ENCODE measurements around the gene EPN2.

The EPN2 gene

DNA sequence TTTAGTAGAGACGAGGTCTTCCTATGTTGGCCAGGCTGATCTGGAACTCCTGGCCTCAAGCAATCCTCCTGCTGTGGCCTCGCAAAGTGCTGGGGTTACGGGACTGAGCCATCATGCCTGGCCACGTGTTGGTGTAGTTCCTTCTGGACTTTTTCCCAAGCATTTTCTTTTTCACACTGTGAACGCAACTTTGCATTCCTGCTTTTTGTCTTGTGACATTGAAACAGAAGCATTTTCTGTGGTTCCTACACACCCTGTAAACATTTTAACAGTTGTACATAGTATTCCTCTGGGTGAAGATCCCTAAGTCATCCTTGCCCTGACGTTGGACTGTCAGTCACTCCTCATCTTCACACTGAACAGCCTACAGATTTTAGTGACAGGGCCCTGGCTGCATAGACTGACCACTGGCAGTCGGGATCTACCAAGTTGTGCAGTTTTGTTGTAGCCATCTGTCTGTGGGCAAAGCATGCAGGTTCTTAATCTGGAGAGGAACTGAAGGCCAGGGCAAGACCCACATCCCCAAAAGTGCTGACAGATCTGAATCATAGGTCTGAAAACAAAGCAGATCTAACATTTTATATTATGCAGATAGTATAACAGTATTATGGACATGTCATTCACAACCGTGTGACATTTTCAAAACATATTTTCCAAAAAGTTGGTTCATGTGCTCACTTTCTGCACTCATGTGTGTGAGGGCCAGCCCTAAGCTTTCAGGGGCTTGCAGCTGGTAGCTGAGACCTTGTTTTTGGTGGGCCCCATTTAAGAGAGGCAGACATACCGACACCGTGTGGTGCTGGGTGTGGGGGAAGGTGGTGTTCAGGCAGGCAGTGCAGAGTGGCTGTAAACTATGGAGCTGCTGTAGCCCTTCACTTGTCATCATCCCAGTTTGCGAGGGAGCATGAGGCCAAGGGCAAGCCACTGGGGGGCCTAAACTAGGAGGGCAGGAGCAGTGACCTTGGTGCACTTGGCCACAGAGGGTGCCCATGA, 59.9 kb downstream of the EPN2 start:
- no peak for DNase-seq

DNA sequence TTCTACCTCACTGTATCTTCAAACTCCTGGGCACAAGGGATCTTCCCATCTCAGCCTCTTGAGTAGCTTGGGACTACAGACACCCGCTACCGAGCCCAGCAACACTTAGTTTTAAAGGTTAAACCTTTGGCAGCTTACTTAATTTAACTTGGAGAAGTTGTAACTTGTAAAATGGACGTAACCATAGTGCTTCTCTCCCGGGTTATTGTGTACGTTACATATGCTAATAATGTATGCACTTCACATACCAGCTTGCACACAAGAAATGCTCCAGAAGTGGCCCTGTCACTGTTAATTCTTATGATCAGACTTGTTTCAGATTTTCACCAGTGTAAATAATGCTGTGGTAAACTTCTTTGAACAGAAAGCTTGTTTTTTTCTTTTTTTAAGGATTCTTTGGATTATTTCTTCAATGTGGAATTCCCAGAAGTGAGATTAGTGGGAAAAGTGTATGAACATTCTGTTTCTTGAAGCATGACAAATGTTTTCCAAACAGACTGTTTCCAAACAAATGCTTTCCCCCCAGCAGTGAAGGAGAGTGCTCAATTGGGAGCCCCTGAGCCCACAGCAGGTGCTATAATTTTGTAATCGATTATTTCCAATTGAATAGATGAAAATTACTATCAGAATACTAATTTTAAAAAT, 61.5 kb downstream of the EPN2 start:
- DNase-seq, result no peak

DNA sequence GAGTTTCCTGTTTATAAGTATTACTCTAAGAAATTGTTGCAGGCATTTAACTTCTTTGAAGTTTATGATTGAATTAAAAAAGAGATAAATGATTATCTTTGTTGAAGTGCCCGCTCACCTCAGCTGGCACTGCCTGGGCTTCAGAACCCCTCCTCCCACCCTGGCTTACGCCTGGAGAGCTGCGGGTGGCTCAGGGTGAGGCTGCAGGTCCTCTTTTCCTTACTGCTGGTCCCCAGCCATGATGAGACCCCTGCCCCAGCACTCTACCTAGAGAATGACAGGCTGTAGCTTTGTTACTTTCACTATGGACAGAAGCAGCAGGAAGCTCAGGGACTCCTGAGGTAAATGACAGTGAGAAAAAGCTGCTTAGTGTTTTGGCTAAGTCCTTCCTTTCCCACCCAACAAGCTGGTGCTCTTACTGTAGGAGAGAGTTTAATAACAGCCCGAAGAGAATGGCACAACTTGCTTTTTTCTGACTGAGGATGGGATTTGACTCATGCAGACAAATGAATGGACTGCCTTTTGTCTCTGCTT, 62.1 kb downstream of the EPN2 start:
- DNase-seq, result no peak

DNA sequence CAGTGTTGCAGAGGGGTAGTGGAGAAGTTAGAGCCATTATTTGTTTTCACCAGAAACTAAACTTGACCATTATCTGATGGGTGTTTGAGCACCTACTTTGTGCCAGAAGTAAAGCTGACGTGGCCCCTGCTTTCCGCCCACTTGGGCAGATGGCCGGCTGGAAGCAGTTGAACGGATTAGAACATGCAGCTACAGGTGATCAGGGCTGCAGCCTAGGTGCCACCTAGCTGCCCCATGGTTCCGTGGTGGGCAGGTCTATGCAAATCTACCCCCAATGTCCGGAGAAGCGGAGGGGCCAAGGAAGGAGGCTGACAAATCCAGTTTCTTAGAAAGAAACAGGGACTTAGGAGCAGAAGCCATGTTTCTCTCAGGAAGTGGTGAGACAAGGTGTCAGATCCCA, 62.7 kb downstream of the EPN2 start:
- no peak for DNase-seq

DNA sequence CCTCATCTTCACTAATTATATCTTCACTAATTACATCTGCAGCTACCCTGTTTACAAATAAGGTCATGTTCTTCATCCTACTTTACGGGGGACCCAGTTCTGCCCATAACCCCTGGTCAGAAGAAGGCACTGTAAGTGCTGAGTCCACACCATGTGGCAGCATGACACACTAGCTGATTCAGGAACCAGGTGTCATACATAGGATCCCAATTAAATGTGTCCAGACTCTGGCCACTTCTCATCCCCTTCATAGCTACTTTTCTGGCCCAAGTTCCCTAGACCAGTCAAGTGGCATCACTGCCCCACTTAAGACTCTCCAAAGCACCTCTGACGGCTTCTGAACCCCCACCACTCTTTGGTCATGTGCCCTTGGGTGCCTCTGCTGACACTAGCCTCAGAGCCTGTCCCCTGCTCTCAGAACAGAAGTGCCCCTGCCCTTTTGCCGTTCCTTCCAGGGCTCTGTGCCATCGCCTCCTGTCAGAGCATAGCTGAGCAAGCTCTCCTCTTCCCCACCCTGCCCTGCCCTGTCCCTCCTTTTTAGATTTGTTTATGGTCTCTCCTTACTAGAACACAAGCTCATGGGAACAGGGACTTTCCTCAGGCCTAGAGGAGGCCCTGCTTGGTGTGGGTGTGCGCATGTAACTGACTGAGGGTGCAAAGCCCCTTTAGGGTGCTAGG, 64.2 kb downstream of the EPN2 start:
- DNase-seq, result no peak

DNA sequence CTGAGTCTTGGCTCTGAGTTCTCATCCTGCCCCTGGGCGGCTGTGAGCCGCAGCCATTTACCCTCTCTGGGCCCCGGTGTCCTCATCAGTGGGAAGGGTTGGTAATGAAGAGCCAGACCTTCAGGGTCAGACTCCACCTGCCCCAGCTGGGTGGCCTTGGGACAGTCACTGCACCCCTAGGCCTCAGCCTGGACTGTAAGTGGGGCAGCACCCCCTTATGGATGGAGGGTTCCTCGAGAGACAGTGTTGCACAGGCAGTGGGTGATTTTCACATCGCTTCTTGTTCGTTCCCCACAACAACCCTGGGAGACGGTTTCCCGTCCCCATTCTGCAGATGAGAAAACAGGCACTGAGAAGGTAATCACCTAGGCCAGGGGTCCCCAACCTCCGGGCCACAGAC, 64.8 kb downstream of the EPN2 start:
- DNase-seq, result no peak

DNA sequence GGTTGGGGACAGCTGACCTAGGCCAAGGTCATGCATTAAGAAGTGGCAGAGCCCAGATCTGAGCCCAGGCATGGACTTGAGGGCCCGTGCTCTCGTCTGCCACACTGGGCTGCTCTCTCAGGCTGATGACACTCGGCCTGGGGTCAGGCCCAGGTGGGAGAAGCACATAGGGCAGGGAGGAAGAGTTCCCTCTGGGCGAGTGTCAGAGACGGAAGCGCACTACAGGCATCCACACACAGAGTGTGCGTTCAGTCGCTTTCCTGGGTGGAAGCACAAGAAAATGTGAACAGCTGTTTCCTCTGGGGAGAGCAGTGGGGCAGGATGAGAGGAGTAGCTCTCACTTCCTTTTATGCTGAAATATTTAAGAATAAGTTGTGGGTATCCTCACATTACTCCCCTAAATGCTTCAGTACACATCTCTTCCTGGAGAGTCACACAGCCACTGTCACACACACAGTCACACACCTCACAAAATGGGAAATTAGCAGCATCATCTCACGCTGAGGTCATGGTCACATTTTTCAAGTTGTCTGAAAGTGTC, 65.7 kb downstream of the EPN2 start:
- no peak for DNase-seq

DNA sequence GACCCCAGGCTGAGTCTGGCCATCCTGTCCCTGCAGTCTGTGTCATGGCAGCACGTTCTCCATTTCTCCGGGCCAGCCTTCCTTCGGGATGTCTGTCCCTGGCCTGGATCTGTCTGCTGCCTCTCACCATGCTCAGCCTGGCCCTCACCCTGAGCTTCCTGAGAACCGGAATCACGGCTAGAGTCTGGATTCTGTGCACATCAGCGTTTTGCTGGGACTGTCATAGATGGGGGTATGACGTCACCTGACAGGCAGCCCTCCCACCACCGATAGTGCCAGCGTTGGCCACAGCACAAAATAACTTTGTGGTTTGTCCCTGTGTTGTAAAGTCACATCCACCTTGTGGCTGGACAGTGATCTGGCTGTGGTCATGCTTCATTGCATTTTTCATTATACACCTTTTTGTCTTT, 66.2 kb downstream of the EPN2 start:
- DNase-seq, result no peak

DNA sequence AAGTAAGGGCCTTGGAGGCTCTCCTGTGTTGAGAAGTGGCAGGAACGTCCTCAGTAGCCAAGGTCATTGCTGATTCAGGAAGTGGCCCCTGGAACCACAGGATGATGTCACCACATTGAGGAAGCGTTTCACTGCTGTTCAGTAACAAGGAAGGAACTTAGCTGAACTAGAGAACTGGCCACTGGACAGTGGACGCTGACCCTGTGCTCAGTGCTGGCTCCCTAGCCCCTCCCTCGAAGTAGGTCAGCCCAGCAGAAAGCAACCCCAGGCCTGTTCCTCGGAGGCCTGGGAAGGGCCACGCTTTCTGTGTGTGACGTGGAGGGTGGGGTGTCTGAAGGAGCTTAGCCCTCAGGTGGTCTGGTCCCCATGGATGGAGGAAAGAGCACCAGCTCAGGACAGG, 67.0 kb downstream of the EPN2 start:
- no peak for DNase-seq

DNA sequence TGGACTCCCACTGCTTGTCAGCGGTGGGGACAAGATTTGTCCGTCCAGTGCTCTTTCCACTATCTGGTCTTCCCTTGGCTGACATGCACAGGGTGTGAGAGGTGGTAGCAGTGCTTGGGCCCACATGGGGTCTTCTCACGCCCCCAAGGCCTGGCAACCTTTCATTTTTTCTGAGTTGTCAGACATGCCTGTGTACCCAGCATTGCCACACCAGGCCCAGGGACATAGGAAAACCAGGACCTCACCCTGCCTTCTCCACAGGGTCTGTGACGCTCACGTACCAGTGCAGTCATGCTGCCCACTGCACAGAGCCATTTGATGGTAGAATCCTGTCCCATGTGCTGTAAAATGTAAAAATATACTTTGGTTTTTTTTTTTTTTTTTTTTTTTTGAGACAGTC, 67.6 kb downstream of the EPN2 start:
- DNase-seq, result no peak

DNA sequence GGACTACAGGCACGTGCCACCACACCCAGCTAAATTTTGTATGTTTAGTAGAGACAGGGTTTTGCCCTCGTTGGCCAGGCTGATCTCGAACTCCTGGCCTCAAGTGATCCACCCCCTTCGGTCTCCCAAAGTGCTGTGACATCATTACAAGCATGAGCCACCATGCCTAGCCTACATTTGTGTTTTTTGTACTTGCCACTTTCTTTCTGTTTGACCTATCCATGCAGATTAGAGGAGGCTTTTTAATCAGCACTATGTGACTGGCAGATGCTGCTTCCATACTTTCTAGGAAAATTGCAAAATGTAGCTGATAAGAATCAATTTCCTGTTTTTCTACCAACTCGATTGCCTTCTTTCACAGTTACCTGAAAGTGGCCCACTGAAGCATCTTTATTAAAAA, 68.1 kb downstream of the EPN2 start:
- DNase-seq, result no peak

DNA sequence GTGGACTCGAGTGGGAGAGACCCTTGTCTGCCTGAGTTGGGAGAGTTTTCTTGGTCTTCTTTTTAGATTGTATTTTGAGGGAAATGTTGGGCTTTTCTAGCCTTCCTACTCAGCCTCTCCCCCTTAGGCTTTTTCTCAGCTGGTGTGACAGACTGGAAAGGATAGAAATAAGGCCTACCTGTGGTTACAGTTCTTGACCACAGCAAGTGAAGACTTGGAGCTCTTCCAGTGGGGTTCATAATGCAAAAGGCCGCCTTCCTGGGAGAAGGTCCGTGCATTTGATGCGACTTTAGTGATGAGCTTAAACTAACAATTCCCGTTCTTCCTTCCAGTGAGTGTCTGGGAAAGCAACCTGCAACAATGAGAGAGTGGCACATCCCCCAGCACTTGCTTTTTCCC, 68.6 kb downstream of the EPN2 start:
- no peak for DNase-seq

DNA sequence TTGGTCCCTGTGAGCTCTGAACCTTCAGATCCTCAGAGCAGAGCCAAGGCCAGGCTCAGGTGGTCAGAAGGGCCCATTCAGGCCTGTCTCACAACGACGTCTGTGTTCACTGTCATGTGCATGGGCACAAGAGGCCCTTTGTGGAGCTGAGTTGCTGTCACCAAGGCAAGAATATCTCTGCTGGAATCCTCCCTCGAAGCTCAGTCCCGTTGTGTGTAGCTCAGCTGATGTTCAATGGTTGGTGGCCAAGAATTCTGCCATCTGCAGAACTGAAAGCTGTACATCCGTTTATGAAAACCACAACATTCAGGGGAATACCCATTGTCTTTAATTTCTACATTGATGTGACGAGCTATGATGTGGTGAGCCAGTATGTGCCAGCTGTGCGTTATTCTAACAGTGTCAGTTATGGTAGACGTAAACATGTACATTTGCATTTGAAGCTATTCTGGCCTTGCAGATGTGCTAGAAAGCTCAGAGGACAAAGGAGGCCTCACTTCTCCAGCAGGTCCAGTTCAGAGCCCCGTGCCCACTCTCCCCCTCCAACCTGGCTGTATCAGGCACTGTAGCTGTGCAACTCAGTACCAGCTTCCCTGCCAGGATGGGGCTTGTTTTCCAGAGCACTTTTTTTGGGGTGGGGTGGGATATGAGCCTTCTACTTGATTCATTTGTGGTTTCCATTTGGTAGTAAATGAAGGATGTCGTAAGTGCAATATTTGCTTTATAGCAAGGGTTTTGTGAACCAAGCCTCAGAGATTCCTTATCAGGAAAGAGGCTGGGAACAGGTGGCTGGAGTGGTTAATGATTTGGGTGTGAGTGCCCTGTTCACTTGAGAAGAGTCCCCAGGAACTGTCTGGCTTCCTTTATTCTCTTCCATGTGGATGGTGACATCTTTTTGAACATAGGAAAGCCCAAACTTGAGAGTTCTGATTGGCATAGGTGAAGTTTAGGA, 69.3 kb downstream of the EPN2 start:
- DNase-seq, result no peak

DNA sequence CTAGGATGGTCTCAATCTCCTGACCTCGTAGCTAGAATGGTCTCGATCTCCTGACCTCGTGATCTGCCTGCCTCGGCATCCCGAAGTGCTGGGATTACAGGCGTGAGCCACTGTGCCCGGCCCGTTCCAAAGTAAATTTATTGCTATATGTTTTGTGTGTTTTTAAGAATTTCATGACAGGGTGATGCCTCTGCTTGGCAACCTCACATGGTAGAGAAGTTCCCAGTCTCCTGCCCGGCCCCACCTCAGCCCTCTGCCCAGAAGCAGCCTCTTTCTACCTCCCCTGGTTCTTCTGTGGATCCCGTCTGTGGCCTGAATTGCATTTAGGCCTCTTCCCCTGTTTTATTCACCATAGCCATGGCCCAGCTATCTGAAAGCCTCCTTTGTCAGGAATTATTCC, 70.4 kb downstream of the EPN2 start:
- no peak for DNase-seq

DNA sequence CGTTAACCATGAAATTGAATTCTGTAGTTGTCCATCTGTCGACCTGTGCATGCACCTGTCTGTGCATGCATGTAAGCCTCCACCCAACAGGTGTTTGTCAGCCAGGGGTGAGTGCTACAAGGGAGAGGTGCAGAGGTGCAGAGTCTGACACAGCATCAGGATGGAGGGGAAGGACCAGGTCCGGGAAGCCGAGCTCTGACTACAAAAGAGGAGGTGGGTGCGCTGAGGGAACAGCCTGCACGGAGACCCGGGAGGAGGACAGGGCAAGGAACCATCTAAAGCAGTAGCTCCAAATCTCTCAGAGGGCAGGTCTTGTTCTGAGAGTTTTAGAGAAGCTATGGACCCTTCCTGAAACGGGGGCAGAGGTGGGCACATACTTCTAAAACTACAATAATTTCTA, 71.2 kb downstream of the EPN2 start:
- DNase-seq, result no peak

DNA sequence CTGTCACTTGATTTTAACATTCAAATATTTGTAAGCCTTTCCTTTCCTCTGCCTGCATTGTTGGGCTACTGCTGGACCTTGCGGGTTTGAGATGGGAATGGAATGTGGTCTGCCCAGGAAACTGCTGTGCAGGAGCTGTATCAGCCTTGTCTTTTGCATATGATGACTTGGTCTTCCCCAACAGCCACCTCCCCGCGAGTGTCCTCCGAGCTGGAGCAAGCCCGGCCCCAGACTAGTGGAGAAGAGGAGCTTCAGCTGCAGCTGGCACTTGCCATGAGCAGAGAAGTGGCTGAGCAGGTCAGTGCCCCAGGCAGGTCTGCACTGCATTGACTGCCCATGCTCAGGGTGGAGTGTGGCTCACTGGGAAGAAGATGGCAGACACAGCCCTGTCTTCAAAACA, 72.5 kb downstream of the EPN2 start:
- DNase-seq, result no peak

DNA sequence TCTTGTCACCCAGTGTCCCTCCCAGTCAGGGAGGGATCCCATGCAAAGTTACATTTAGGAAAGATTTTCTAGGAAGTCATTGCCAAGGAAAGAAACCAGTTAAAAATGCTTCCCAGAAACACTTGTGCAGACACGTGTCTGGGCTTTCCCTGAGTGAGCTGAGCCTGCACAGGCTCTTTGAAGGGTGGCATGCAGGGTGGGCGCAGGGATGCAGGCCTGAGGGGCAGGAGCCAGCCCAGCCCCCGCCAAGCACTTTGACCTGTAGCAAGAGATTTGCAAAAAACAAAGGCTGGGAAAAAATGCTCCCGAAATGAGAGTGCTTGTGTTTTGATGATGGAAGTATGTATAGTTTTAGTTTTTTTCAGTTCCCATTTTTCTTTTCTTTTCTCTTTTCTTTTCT, 73.0 kb downstream of the EPN2 start:
- no peak for DNase-seq

DNA sequence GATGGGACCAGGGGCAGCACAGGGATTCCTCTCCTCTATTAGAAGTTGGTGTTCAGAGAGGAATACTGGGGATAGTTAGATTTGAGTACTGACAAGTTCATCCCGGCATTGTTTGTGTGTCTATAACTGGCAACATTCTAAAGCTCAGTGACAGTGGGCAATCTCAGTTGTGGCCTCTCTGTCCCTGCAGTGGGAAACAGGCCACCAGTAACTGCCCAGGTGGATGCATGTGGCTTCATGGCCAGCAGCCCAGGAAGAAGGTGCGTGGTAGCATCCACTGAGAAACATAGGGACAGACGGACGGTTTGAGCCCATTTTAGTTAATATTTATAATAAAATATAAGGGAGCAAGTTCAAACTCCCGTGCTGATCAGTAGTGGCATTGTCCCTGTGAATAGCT, 73.8 kb downstream of the EPN2 start:
- DNase-seq, result no peak

DNA sequence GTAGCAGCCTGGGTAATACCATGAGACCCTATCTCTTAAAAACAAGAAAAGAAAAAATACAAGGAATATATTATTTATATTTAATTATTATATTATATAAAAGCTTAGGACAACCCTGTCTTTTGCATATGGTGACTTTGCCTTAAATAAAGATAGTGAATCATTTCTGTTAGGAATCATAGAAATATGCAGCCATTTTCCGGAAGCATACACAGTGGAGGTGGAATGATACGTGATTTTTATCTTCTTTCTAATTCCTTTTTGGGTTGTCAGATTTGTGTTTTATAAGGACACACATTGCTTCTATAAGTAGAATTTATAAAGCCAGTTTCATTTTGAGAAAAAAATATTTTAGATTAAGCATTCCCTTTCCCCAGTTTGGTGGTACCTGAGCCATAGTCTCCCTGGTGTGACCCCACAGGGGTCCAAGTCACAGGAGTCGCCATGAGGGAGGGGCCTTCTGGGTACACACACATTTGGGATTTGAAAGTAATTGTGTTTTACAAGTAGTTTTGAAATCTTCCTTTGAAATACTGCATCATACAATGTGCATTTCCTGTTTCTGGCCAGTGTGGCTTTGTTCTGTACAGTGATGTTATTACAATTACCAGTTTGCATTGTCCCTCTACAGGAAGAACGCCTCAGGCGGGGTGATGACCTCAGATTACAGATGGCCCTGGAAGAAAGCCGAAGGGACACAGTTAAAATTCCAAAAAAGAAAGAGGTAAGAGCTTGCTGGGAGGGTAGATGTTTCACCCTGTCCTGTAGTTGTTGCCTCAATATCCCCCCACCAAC, 74.5 kb downstream of the EPN2 start:
- DNase-seq, result no peak

DNA sequence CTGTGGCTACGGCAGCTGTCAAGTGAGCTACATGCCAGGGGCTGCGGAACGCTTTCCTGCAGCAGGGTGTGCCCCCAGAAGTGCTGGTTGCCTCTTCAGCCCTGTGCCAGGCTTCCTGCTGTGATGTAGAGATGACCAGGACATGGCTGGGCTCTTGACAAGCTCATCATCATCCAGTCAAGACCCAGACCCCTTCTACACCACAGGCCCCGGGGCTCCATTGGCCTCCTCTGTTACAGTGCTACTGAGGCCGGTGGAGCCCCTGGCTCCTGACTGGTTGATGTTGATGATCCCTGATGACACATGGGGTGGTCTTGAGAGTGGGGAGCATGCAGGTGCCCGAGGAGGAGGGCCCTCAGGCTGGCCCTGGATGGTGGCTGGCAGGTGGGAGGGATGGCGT, 75.2 kb downstream of the EPN2 start:
- DNase-seq, result no peak

DNA sequence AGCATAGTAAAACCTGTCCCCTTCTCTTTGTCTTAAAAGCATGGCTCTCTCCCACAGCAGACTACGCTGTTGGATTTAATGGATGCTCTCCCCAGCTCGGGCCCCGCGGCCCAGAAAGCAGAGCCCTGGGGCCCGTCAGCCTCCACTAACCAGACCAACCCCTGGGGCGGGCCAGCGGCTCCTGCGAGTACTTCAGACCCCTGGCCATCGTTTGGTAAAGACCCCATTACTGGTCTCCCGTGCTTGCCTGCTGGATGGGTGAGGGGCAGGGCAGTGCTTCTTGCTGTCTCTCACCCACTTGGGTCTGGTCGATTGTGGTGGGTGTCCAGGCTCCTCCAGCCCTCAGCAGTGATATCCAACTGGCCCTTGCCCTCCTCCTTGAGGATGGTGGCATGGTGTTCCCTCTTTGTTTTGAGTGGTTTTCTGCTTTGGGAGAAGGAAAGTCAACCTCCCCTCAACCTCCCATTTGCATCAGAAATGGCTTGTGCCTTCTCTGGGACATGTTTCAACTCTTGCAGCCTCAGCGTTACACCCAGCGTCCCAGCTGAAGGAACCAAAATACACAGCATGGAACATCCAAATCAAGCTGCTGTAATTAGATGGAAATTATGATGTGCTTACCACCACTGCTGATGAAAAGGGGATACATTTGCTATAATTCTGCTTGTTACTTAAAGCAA, 76.0 kb downstream of the EPN2 start:
- no peak for DNase-seq

All from NCI-H187 treated with DMSO at 0.1 percent for 48 hours (cell line).